ENCODE measurements around the gene TSPAN9. TPM values are rescaled to one million over a fixed set of nuclear protein-coding genes. Genes with fewer than 3 reads are reported as not detected.

TSPAN9 gene
- total RNA-seq, 1 experiment from 2014 or later: 35.5 TPM

DNA sequence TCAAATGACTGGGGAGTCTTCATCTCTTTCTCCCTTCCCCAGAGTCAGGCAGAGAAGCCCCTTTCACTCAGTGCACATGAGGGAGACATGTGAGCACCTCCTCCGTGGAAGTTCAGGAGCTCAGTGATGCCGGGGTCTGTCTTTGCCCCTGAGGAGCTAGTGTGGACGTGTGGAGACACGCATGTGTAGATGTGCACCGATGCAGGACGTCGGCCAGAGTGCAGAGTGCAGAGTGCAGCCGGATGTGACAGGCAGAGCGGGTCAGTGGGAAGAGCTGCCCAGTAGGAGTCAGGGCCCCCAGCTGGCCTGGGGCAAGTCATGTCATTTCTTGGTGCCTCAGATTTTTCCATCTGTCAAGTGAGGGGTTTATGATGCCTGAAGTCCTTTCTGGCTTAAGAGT is 20.7 kb downstream of the TSPAN9 start:
- no peak overlapping the region for H3K4me3 ChIP-seq (ENCODE audit: low read depth, low read length, poor library complexity, severe bottlenecking)
- H3K27me3 ChIP-seq (replicated peaks; ENCODE audit: insufficient read depth, low read depth, low read length, poor library complexity): no peaks in the 10 kb centered on the region
- ChIA-PET POLR2A (ENCODE audit: low non-redundant PET) (no interaction called here), CTCF (no interaction called here)
- H3K9me3 ChIP-seq (ENCODE audit: low read depth, low read length, poor library complexity, severe bottlenecking): no peaks in the 10 kb centered on the region
- TF ChIP-seq, protein P1, sequence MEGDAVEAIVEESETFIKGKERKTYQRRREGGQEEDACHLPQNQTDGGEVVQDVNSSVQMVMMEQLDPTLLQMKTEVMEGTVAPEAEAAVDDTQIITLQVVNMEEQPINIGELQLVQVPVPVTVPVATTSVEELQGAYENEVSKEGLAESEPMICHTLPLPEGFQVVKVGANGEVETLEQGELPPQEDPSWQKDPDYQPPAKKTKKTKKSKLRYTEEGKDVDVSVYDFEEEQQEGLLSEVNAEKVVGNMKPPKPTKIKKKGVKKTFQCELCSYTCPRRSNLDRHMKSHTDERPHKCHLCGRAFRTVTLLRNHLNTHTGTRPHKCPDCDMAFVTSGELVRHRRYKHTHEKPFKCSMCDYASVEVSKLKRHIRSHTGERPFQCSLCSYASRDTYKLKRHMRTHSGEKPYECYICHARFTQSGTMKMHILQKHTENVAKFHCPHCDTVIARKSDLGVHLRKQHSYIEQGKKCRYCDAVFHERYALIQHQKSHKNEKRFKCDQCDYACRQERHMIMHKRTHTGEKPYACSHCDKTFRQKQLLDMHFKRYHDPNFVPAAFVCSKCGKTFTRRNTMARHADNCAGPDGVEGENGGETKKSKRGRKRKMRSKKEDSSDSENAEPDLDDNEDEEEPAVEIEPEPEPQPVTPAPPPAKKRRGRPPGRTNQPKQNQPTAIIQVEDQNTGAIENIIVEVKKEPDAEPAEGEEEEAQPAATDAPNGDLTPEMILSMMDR (conservative IDR thresholded peaks at IDR 0.05; ENCODE audit: low read depth, low read length): no peak
- no peak for TF ChIP-seq EZH2 (IDR thresholded peaks at IDR 0.05; ENCODE audit: borderline replicate concordance, low read depth, low read length, poor library complexity, severe bottlenecking)
- H3K27ac ChIP-seq (ENCODE audit: low read depth, low read length, poor library complexity, severe bottlenecking): no peak overlapping the region
- H3K4me1 ChIP-seq (ENCODE audit: insufficient read depth, low read length, poor library complexity, severe bottlenecking): no peaks in the 10 kb centered on the region
- no TSS peak for BruUV-seq (replicated peaks)
- intact Hi-C loops (cut with micrococcal nuclease; ENCODE audit: unreplicated experiment): no loop called here
- DNase-seq (ENCODE audit: low spot score): no peak
- H3K36me3 ChIP-seq (ENCODE audit: insufficient read depth, low read length, poor library complexity, severe bottlenecking): no peaks in the 10 kb centered on the region

- ChIA-PET POLR2A (ENCODE audit: low non-redundant PET) (no interaction called here), CTCF (no interaction called here)
- TF ChIP-seq, protein P1 (conservative IDR thresholded peaks at IDR 0.05; ENCODE audit: low read depth, low read length): no peak
- TF ChIP-seq EZH2 (IDR thresholded peaks at IDR 0.05; ENCODE audit: borderline replicate concordance, low read depth, low read length, poor library complexity, severe bottlenecking): no peak
- Histone ChIP-seq H3K27ac (ENCODE audit: low read depth, low read length, poor library complexity, severe bottlenecking) (no peak overlapping the region), H3K4me3 (ENCODE audit: low read depth, low read length, poor library complexity, severe bottlenecking) (no peak overlapping the region), H3K9me3 (ENCODE audit: low read depth, low read length, poor library complexity, severe bottlenecking) (no peaks in the 10 kb centered on the region), H3K27me3 (replicated peaks; ENCODE audit: insufficient read depth, low read depth, low read length, poor library complexity) (no peaks in the 10 kb centered on the region), H3K36me3 (ENCODE audit: insufficient read depth, low read length, poor library complexity, severe bottlenecking) (no peaks in the 10 kb centered on the region), H3K4me1 (ENCODE audit: insufficient read depth, low read length, poor library complexity, severe bottlenecking) (no peaks in the 10 kb centered on the region)
- intact Hi-C loops (cut with micrococcal nuclease; ENCODE audit: unreplicated experiment): no loop called here
- DNase-seq (ENCODE audit: low spot score): no peak
- BruUV-seq (replicated peaks): no TSS peak
Measured at GRCh38 chr12:3098436-3098835, 21.3 kb downstream of the TSPAN9 start.

- Histone ChIP-seq H3K4me1 (ENCODE audit: insufficient read depth, low read length, poor library complexity, severe bottlenecking) (peaks cover 5% of the 10 kb centered on the region), H3K4me3 (ENCODE audit: low read depth, low read length, poor library complexity, severe bottlenecking) (no peak overlapping the region), H3K27ac (ENCODE audit: low read depth, low read length, poor library complexity, severe bottlenecking) (no peak overlapping the region), H3K9me3 (ENCODE audit: low read depth, low read length, poor library complexity, severe bottlenecking) (no peaks in the 10 kb centered on the region), H3K27me3 (replicated peaks; ENCODE audit: insufficient read depth, low read depth, low read length, poor library complexity) (no peaks in the 10 kb centered on the region), H3K36me3 (ENCODE audit: insufficient read depth, low read length, poor library complexity, severe bottlenecking) (no peaks in the 10 kb centered on the region)
- no TSS peak for BruUV-seq (replicated peaks)
- TF ChIP-seq EZH2 (IDR thresholded peaks at IDR 0.05; ENCODE audit: borderline replicate concordance, low read depth, low read length, poor library complexity, severe bottlenecking): no peak
- TF ChIP-seq, protein P1 (conservative IDR thresholded peaks at IDR 0.05; ENCODE audit: low read depth, low read length): no peak
- POLR2A ChIA-PET (ENCODE audit: low non-redundant PET): no interaction called here
- intact Hi-C loops (cut with micrococcal nuclease; ENCODE audit: unreplicated experiment): no loop called here
- no peak for DNase-seq (ENCODE audit: low spot score)
- CTCF ChIA-PET: no interaction called here
Measured at GRCh38 chr12:3099146-3099545, 22.0 kb downstream of the TSPAN9 start.
